ENCODE measurements around the gene GANAB.

- TF ChIP-seq CTCF (conservative IDR thresholded peaks at IDR 0.05; ENCODE audit: low read depth, low read length) (no peak), POLR2A (IDR thresholded peaks at IDR 0.05; ENCODE audit: low read depth, low read length) (no peak), MAFK (IDR thresholded peaks at IDR 0.05; ENCODE audit: low read depth, low read length) (no peak), RAD21 (IDR thresholded peaks at IDR 0.05; ENCODE audit: low read length) (no peak), RFX5 (IDR thresholded peaks at IDR 0.05; ENCODE audit: low read depth, low read length) (no peak), CEBPB (IDR thresholded peaks at IDR 0.05; ENCODE audit: low read depth, low read length) (no peak)
Observed at GRCh38 chr11:62603776-62604299, 42.6 kb downstream of the GANAB start.
